SKM-1 treated with dmso at 0.1 percent for 144 hours (cell line): ENCODE measurements around the gene LRRC38.

Experiments
- DNase-seq: peaks from one replicate; lab custom pipeline; 2025; ENCODE audit not compliant: unreplicated experiment; lab: John Stamatoyannopoulos, UW

LRRC38 gene

GRCh38 chr1:13517193-13517812 lies 3.5 kb upstream of the LRRC38 start:
- DNase-seq = no peak

GRCh38 chr1:13516606-13517005 lies 2.8 kb upstream of the LRRC38 start:
- no peak for DNase-seq

- no peak for DNase-seq
These were observed 1.0 kb upstream of the LRRC38 start for GRCh38 chr1:13514821-13515220.

GRCh38 chr1:13513063-13513894 lies 524 bp downstream of the LRRC38 start:
- DNase-seq = no peak

- DNase-seq = no peak
These were observed 1.3 kb downstream of the LRRC38 start for GRCh38 chr1:13512472-13512871.

GRCh38 chr1:13510499-13510898 lies 3.3 kb downstream of the LRRC38 start:
- DNase-seq = no peak

- no peak for DNase-seq
These were observed 6.7 kb downstream of the LRRC38 start for GRCh38 chr1:13507075-13507474.

GRCh38 chr1:13505020-13505419 lies 8.8 kb downstream of the LRRC38 start:
- no peak for DNase-seq

- DNase-seq = no peak
These were observed 13.0 kb downstream of the LRRC38 start for GRCh38 chr1:13500806-13501205.

- DNase-seq = no peak
These were observed 14.4 kb downstream of the LRRC38 start for GRCh38 chr1:13499422-13499821.

GRCh38 chr1:13498553-13498952 lies 15.2 kb downstream of the LRRC38 start:
- DNase-seq = no peak

- no peak for DNase-seq
These were observed 18.6 kb downstream of the LRRC38 start for GRCh38 chr1:13495186-13495585.

- DNase-seq = no peak
These were observed 19.1 kb downstream of the LRRC38 start for GRCh38 chr1:13494712-13495111.

GRCh38 chr1:13494025-13494424 lies 19.8 kb downstream of the LRRC38 start:
- DNase-seq = no peak

- no peak for DNase-seq
These were observed 21.1 kb downstream of the LRRC38 start for GRCh38 chr1:13492711-13493110.

GRCh38 chr1:13487957-13488356 lies 25.8 kb downstream of the LRRC38 start:
- no peak for DNase-seq

- no peak for DNase-seq
These were observed 26.5 kb downstream of the LRRC38 start for GRCh38 chr1:13487143-13487868.

- DNase-seq = no peak
These were observed 29.9 kb downstream of the LRRC38 start for GRCh38 chr1:13483946-13484345.

- no peak for DNase-seq
These were observed 31.2 kb downstream of the LRRC38 start for GRCh38 chr1:13482600-13482999.

GRCh38 chr1:13479171-13479856 lies 34.5 kb downstream of the LRRC38 start:
- no peak for DNase-seq

GRCh38 chr1:13478692-13479091 lies 35.1 kb downstream of the LRRC38 start:
- DNase-seq = no peak
